ENCODE data around the gene TYW5. TPM values are rescaled to one million over a fixed set of nuclear protein-coding genes. Genes with fewer than 3 reads are reported as not detected.

The TYW5 gene
- total RNA-seq, result 1 to 10 TPM; 1.9 to 3.5 (median 2.8) TPM
- 1 to 10 TPM; 2.4 to 2.5 TPM for polyA plus RNA-seq
- long read RNA-seq, donor 1, full-length matches to known transcripts, result 1 of 1 reads
- long read RNA-seq, donor 1, partial matches to known transcripts, result 0 of 1 reads
- long read RNA-seq, donor 1, other reads (novel, unspliced or antisense), result 0 of 1 reads
- long read RNA-seq, donor 2, full-length matches to known transcripts, result 3 of 6 reads
- long read RNA-seq, donor 2, partial matches to known transcripts, result 1 of 6 reads
- long read RNA-seq, donor 2, other reads (novel, unspliced or antisense), result 2 of 6 reads
- long read RNA-seq, donor 3, partial matches to known transcripts, result 0 of 1 reads
- long read RNA-seq, donor 3, other reads (novel, unspliced or antisense), result 1 of 1 reads

GRCh38 chr2:199955339-199956061, at the start of gene TYW5, which contains the start of gene MAIP1:
Gene TYW5, minus strand, starts transcription at chr2:199955491. Its CDS starts 21 bp downstream, at chr2:199955470.
Gene MAIP1, plus strand, starts transcription at chr2:199955582. Its CDS starts 217 bp downstream, at chr2:199955799.
- Histone ChIP-seq H3K4me1 (peaks cover 9 to 48% (median 34%) of the 10 kb centered on the region in 9 donors), H3K36me3 (peaks cover 0 to 39% (median 10%) of the 10 kb centered on the region in 9 donors), H3K9me3 (no peaks in the 10 kb centered on the region), H3K27me3 (no peaks in the 10 kb centered on the region), H3K4me3 (peak within 1 kb of the TSS; percentile 70 to 99 (median 96)), H3K27ac (peak within 1 kb of the TSS; percentile 85 to 98 (median 92))
- ATAC-seq (peak; percentile 95 to 97 (median 96)), DNase-seq (peak; percentile 77 to 82)
- 0% methylated on average over 64 of the region's 64 CpGs for WGBS, 2 donors
- TF ChIP-seq CTCF (IDR thresholded peaks at IDR 0.05), result peak in 7 of 9 donors; percentile 8 to 56 (median 35)
- intact Hi-C loops (cut with DNase I), result no loop called here

DNA sequence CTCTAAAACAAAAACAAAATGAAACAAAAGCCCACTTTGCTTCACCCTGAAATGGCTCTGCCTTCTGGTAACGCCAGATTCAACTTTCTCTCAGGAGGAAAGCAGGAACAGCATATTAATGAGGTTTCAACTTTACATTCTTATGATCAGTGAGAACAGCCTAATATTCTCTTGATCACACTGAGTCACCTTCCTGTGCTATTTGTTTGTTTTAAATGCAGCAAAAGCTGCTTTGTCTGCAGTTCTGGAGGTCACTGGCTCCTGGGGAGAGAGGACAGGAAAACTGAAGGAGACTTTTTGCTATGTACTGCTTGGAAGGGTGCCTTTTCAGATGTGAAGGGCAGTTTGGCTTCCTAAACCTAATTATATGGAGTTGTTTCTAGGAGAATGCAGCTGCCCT, 48.2 kb upstream of the TYW5 start:
- ATAC-seq (no peak), DNase-seq (no peak)
- Histone ChIP-seq H3K4me3 (no peak overlapping the region), H3K27me3 (no peaks in the 10 kb centered on the region), H3K36me3 (no peaks in the 10 kb centered on the region), H3K4me1 (peaks cover 0 to 10% (median 0%) of the 10 kb centered on the region in 9 donors), H3K27ac (no peak overlapping the region), H3K9me3 (peaks cover 0 to 15% (median 8%) of the 10 kb centered on the region in 11 donors)
- intact Hi-C loops (cut with DNase I), result no loop called here
- TF ChIP-seq CTCF (IDR thresholded peaks at IDR 0.05), result no peak
- WGBS, 2 donors, result 74 to 77% methylated on average over 1 of the region's 1 CpG

GRCh38 chr2:200000444-200001163, 45.3 kb upstream of the TYW5 start:
- H3K4me3 ChIP-seq, result no peak overlapping the region
- H3K27me3 ChIP-seq, result no peaks in the 10 kb centered on the region
- ATAC-seq (peak; percentile 49 to 93 (median 82)), DNase-seq (no peak)
- no peak for TF ChIP-seq CTCF (IDR thresholded peaks at IDR 0.05)
- H3K27ac ChIP-seq, result peak overlapping the region in 4 of 10 donors; percentile 35 to 57 (median 40)
- H3K36me3 ChIP-seq, result no peaks in the 10 kb centered on the region
- H3K4me1 ChIP-seq, result peaks cover 0 to 20% (median 3%) of the 10 kb centered on the region in 9 donors
- 38 to 43% methylated on average over 2 of the region's 2 CpGs for WGBS, 2 donors
- peaks cover 0 to 6% (median 3%) of the 10 kb centered on the region in 11 donors for H3K9me3 ChIP-seq
- intact Hi-C loops (cut with DNase I), result no loop called here

DNA sequence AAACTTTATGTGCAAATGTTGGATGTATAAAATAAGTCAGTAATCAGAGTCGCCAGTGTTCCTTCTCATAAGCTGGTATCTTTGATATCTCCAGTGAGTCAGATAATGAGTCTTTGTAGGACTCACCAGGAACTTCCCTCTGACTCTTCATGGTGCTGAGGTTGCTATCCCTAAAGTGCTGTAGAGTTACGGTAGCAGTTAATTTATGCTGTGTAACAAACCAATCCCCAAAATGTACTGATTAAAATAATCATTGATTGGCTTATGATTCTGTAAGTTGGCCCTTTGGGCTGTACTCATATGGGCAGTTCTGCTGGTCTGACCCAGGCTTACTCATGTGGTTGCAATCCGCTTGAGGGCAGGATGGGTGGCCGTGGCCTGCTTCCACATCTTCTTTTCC, 43.9 kb upstream of the TYW5 start:
- H3K4me1 ChIP-seq, result peaks cover 0 to 20% (median 3%) of the 10 kb centered on the region in 9 donors
- no peak overlapping the region for H3K4me3 ChIP-seq
- H3K9me3 ChIP-seq, result peaks cover 0 to 4% (median 0%) of the 10 kb centered on the region in 11 donors
- TF ChIP-seq CTCF (IDR thresholded peaks at IDR 0.05), result no peak
- H3K27me3 ChIP-seq, result no peaks in the 10 kb centered on the region
- H3K27ac ChIP-seq, result no peak overlapping the region
- DNase-seq (no peak), ATAC-seq (no peak)
- WGBS, 2 donors, result 97% methylated on average over 4 of the region's 4 CpGs
- intact Hi-C loops (cut with DNase I), result no loop called here
- no peaks in the 10 kb centered on the region for H3K36me3 ChIP-seq
